NT2/D1 (cell line): ENCODE data around the gene PEX5L.

ENCODE experiments used
- SUZ12 ChIP-seq: IDR thresholded peaks from 2 replicates; pipeline ENCODE4 v1.6.1; 2011; ENCODE audit not compliant: insufficient read length, insufficient read depth; ENCODE audit errors: extremely low read depth
- YY1 ChIP-seq: IDR thresholded peaks from 2 replicates; pipeline ENCODE4 v1.6.1; 2011; ENCODE audit not compliant: insufficient read length, insufficient read depth
- ZNF274 ChIP-seq: IDR thresholded peaks from 2 replicates; pipeline ENCODE4 v1.6.1; 2011; ENCODE audit warnings: mild to moderate bottlenecking, low read depth, low read length

DNA sequence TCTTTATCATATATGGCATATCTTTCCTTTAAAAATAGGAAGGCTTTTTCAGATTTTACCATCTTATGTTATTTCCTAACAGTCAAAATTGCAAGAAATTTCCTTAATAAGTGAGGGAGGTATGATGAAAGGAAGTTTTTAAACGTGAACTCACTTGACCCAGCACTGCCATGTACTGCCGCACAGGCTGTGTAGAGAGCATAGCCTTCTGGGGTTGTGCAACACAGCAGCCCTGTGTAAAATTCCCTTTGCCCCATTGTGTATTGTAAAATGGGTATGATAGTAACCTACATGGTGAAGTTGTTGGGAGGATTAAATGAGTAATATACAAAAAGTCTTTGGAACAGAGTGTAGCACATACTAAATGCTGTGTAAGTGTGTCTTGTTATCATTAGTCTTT lies 78.6 kb downstream of the PEX5L start:
- TF ChIP-seq YY1 (no peak), ZNF274 (no peak), SUZ12 (no peak)
